ENCODE measurements around the gene RGPD4.
"Not testable (repeated sequence)": the region's sequence is repeated elsewhere in the genome, so short reads cannot be mapped to it uniquely, and the experiment has no call there.

The RGPD4 gene

DNA sequence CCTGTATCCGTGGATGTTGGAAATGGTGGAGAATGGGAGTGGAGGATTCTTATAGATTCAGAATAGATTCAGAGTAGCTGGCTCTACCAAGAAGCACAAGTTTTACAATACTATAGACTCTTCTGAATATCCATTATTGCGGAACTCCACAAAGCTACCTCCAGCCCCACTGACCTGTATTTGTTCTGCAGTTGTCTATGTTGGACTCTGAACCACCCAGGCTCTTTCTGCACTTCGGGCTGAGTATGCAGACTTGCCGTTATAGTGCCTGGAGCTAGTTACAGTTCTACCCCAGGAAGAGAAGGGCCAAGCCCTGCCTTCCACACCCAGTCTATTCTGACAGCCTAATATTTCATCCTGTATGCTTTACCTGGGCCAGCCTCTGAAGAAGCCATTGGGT lies 4.4 kb upstream of the RGPD4 start:
- no peak overlapping the region for H3K4me3 ChIP-seq (ENCODE audit: low read depth, low read length)
- no peak for DNase-seq (ENCODE audit: low read depth)
- no peak for TF ChIP-seq CTCF (IDR thresholded peaks at IDR 0.05; ENCODE audit: insufficient read depth, low read depth, low read length, missing control alignments)

DNA sequence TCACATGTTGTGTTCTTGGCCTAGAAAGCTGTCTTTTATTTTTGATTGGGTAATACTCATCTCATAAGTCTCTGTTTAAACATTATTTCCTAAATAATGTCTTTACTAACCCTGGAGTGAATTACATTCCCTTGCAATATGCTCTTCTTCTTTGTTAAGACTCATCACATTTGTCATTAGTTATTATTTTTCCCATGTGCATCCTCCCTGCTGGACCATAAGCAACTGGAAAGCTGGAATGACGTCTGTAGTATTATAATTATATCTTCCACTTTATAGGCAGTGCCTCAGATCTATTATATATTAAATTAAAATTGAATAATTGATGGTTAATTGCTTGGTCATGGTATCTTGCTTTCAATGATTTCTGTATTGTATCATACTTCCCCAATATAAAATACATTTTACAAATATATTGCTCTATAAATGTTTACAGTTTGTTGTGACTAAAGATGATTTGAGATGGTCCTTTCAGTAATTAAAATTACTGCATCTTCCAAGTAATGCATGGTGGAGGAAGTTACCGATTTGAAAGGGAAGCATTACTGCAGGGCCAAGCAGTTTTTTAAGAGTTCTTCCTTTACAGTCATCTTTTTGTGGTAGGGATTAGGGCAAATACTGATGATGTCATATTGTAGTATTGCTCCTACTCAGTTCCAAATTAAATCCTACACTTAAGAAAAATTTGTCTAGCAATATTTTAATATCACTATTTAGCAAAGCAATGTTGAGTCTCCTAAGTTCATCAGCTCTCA lies 2.1 kb upstream of the RGPD4 start:
- no peak overlapping the region for H3K4me3 ChIP-seq (ENCODE audit: low read depth, low read length)
- no peak for DNase-seq (ENCODE audit: low read depth)
- TF ChIP-seq CTCF (IDR thresholded peaks at IDR 0.05; ENCODE audit: insufficient read depth, low read depth, low read length, missing control alignments): no peak

DNA sequence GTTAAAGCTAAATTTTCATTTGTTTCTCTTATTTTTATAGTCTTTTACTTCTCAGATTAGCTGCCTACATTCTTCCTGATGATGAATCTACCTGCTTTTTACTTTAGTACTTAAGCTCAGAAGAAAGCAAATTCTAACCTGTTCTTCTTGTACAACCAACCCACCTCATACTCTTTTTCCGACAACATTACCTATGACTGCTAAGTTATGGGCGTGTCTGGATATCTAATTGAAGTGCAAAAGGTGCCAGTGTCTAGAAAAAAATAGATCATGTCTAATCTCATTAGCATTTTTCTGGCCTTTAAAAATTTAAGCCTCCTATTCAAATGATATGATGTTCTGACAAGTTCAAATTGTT lies 1.5 kb upstream of the RGPD4 start:
- no peak overlapping the region for H3K4me3 ChIP-seq (ENCODE audit: low read depth, low read length)
- no peak for DNase-seq (ENCODE audit: low read depth)
- TF ChIP-seq CTCF (IDR thresholded peaks at IDR 0.05; ENCODE audit: insufficient read depth, low read depth, low read length, missing control alignments): no peak

DNA sequence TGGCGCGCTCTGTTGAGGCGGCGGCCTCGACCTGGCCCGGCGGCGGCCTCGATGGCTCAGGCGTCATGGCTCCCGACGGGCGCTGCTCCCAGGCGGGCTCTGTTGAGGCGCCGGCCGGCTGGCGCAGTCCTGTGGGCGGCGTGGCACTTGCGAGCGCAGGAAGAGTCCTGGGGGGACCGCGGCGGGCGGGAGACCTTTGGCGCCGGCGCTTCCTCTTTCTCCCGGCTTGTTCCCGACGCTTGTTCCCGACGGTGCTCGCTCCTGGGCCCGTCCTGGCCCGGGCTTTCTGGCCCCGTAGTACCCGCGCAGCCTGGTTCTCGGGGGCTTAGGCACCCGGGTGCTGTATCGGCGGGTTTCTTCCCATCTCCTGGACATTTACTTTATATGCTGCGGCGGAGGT lies 2.8 kb downstream of the RGPD4 start:
- not testable (repeated sequence) for DNase-seq (ENCODE audit: low read depth); H3K4me3 ChIP-seq (ENCODE audit: low read depth, low read length)

- not testable (repeated sequence) for H3K4me3 ChIP-seq (ENCODE audit: low read depth, low read length); DNase-seq (ENCODE audit: low read depth)
These were observed 6.5 kb downstream of the RGPD4 start for GRCh38 chr2:107833152-107833551.

DNA sequence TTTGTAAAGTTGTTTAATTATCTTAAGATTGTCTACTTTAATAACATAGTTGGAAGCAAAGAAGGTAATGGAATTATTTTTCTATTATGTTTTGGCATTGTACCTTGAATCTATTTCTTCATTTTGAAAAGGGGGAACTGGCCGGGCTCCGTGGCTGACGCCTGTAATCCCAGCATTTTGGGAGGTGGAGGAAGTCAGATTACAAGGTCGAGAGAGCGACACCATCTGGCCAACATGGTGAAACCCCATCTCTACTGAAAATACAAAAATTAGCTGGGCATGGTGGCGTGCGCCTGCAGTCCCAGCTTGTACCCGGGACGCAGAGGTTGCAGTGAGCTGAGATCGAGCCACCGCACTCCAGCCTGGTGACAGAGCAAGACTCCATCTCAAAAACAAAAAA lies 6.9 kb downstream of the RGPD4 start:
- H3K4me3 ChIP-seq (ENCODE audit: low read depth, low read length); DNase-seq (ENCODE audit: low read depth): not testable (repeated sequence)

DNA sequence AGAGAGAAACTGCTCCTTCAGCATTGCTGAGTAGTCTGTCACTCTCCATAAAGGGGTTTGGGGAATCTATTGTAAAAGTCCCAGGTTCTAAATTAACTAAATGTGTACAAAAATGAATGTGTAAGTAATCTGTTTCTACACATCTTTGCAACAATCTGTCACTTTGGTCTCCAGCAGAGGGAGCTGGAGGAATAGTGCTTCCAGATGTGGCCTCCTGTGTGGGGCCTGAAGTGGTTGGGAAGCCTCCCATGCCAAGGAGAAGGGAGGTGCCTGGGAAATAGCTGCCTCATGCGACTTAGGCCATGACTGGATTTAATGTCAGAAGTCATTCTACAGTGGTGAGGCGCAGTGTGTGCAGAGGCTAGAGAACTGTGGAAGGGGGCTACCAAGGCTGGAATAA lies 89.4 kb downstream of the RGPD4 start:
- DNase-seq (ENCODE audit: low read depth); H3K4me3 ChIP-seq (ENCODE audit: low read depth, low read length): not testable (repeated sequence)

GRCh38 chr2:107916696-107917370 lies 90.1 kb downstream of the RGPD4 start:
- H3K4me3 ChIP-seq (ENCODE audit: low read depth, low read length): not testable (repeated sequence)
- peak; percentile 2 for DNase-seq (ENCODE audit: low read depth)

DNA sequence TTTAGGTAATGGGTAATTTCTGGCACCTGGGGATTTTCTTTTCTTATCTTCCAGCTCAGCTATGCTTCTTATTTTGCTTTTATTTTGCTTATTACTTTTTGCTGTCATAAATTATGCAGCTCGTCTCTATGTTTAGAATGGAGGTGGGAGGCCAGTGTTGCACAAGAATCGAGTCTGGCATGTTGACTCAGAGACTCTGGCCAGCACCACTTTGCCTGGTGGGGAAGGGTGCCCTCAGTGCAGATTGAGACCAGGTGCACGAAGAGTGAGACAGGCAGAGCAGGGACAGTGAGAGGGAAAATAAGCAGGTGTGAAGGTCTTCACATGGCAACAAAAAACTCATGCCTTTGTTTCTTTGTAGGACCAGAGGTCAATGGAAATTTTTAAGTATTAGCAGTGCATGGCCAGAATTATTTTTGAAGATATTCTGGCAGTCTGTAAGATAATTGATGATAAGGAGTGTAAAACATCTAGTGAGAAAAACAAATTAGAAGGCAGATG lies 100.4 kb downstream of the RGPD4 start:
- H3K4me3 ChIP-seq (ENCODE audit: low read depth, low read length): no peak overlapping the region
- DNase-seq (ENCODE audit: low read depth): no peak
- TF ChIP-seq CTCF (IDR thresholded peaks at IDR 0.05; ENCODE audit: insufficient read depth, low read depth, low read length, missing control alignments): no peak

Data from GM12865 (cell line).